Pancreas (tissue), 10 donors: ENCODE measurements around the gene CYYR1. TPM values are rescaled to one million over a fixed set of nuclear protein-coding genes. Genes with fewer than 3 reads are reported as not detected.

ENCODE experiments used
- ATAC-seq, 4 donors: fragments of 200-7000 bp; cut with Tn5 transposase; one replicate each; pipeline versions ENCODE4 v1.8.0 to v1.9.1; 2020; ENCODE audit warnings: mild to moderate bottlenecking in 4 of 4, moderate library complexity in 4 of 4
- DNase-seq, 6 donors: peaks; one replicate each; pipeline ENCODE4 v3.0.0-alpha.2; 2020
- FAIRE-seq: peaks from 2 replicates; lab custom pipeline; 2012; peaks lifted over from hg19 to GRCh38; lab: Jason Lieb, UNC
- H3K27ac ChIP-seq, 4 donors: fragments of 200-600 bp; sonication (generic); 1 replicate in 3 of 4; 2 replicates in 1 of 4; pipeline versions ENCODE4 v1.5.0 to v1.8.0; 2020
- H3K27me3 ChIP-seq, 4 donors: fragments of 200-600 bp; one replicate each; pipeline ENCODE4 v1.8.0; 2021
- H3K36me3 ChIP-seq, 3 donors: fragments of 200-600 bp; sonication (generic) in 1 of 3; one replicate each; pipeline versions ENCODE4 v1.5.0 to v1.8.0; 2020 to 2021
- H3K4me1 ChIP-seq, 3 donors: fragments of 200-600 bp; one replicate each; pipeline ENCODE4 v1.8.0; 2021
- H3K4me3 ChIP-seq, 4 donors: fragments of 200-600 bp; sonication (generic) in 2 of 4; one replicate each; pipeline versions ENCODE4 v1.5.0 to v1.8.0; 2020 to 2021
- H3K9me3 ChIP-seq, 4 donors: fragments of 200-600 bp; one replicate each; pipeline ENCODE4 v1.8.0; 2021
- CTCF ChIP-seq, 4 donors: fragments of 200-600 bp; sonication (generic) in 3 of 4; IDR thresholded peaks; one replicate each; pipeline versions ENCODE4 v1.5.0 to v1.8.0; 2021; ENCODE audit warnings: antibody characterized with exemption in 4 of 4
- WGBS, 2 donors: extraction: QIAGEN DNeasy Blood & Tissue Kit; methylation state at CpG; one replicate each; pipeline ENCODE4 v1.1.7; 2013; 5-methylcytosine and 5-hydroxymethylcytosine counted together
- intact Hi-C, 3 donors: fragments of 100-400 bp; cut with DNase I; formaldehyde crosslinking; loops; one replicate each; pipeline versions ENCODE4 v1.11.1 to v1.14.2; 2022
- polyA plus RNA-seq, 2 donors: library from polyadenylated mRNA; stranded (reverse); fragments of 200-250 nt; gene quantifications; one replicate each; pipeline ENCODE4 v1.2.3, GENCODE V29; 2013
- total RNA-seq, 6 donors: library from RNA; stranded (reverse); fragmentation: NEBNext Ultra II Directional in 4 of 6; extraction: Animal tissue kit (Norgen Biotek cat#: 25700) in 4 of 6; gene quantifications; one replicate each; pipeline versions ENCODE4 v1.2.1 to v1.2.4, GENCODE V29; 2021 to 2023
- donor health status: healthy with polysubstance abuse.
- donor health status: DM: no; HTN: no; CAD: no; lungs with moderate emphysema.
- donor health status: DM: no; HTN: no; CAD: no.
- donor health status: control.
- donor health status: control.
- donor health status: Bipolar disorder and iron deficiency.
- donor health status: DM: yes; HTN: yes; CAD: no.
- donor health status: DM: no; HTN: no; CAD: no.
- donor health status: DM: no; HTN: no; CAD: no.
- donor health status: DM: yes; HTN: yes; CAD: no.

The CYYR1 gene
- total and polyA plus RNA-seq, 8 donors: 2.2 to 8.1 (median 4.0) TPM

DNA sequence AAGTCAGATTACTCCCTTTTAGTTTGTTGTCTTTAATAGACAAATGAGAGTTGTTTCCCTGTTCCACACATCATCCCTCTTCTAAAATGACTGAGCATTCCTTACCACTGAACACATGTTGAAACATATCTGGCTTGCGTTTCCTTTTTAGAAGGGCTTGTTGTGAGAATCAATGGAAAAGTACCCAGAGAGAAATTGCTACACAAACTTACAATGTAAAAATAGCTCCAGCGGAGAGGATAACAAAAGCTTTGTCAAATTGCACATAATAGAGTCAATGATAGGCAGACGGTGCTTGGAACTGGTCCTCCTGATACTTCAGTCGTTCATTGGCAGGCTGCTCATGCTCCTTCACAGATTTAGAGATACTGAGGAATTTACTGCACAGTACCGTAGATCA is 123.9 kb downstream of the CYYR1 start:
- ATAC-seq: no peak
- Histone ChIP-seq H3K9me3 (no peaks in the 10 kb centered on the region), H3K4me3 (no peak overlapping the region), H3K27me3 (no peaks in the 10 kb centered on the region), H3K36me3 (no peaks in the 10 kb centered on the region), H3K4me1 (no peaks in the 10 kb centered on the region), H3K27ac (no peak overlapping the region)
- FAIRE-seq: no peak
- DNase-seq: no peak
- intact Hi-C loops: no loop called here
- WGBS, 2 donors: 53 to 55% methylated on average over 5 of the region's 5 CpGs
- no peak for TF ChIP-seq CTCF (IDR thresholded peaks at IDR 0.05)

GRCh38 chr21:26448751-26449150 is 124.3 kb downstream of the CYYR1 start:
- no peak for ATAC-seq
- TF ChIP-seq CTCF (IDR thresholded peaks at IDR 0.05): no peak
- no peak overlapping the region for H3K27ac ChIP-seq
- WGBS, 2 donors: 62 to 72% methylated on average over 4 of the region's 4 CpGs
- H3K4me3 ChIP-seq: no peak overlapping the region
- FAIRE-seq: no peak
- no peaks in the 10 kb centered on the region for H3K27me3 ChIP-seq
- no peaks in the 10 kb centered on the region for H3K4me1 ChIP-seq
- no peaks in the 10 kb centered on the region for H3K9me3 ChIP-seq
- DNase-seq: no peak
- intact Hi-C loops: no loop called here
- H3K36me3 ChIP-seq: no peaks in the 10 kb centered on the region

- no peaks in the 10 kb centered on the region for H3K9me3 ChIP-seq
- DNase-seq: no peak
- H3K27me3 ChIP-seq: no peaks in the 10 kb centered on the region
- 38 to 41% methylated on average over 3 of the region's 3 CpGs for WGBS, 2 donors
- H3K36me3 ChIP-seq: no peaks in the 10 kb centered on the region
- H3K27ac ChIP-seq: no peak overlapping the region
- H3K4me3 ChIP-seq: no peak overlapping the region
- intact Hi-C loops: no loop called here
- H3K4me1 ChIP-seq: no peaks in the 10 kb centered on the region
- no peak for FAIRE-seq
- no peak for ATAC-seq
- no peak for TF ChIP-seq CTCF (IDR thresholded peaks at IDR 0.05)
Observed at GRCh38 chr21:26447932-26448475, 125.1 kb downstream of the CYYR1 start.

GRCh38 chr21:26445440-26445839 is 127.6 kb downstream of the CYYR1 start:
- ATAC-seq (no peak), DNase-seq (no peak), FAIRE-seq (no peak)
- no peaks in the 10 kb centered on the region for H3K36me3 ChIP-seq
- no peaks in the 10 kb centered on the region for H3K4me1 ChIP-seq
- intact Hi-C loops: no loop called here
- no peak overlapping the region for H3K27ac ChIP-seq
- no peak overlapping the region for H3K4me3 ChIP-seq
- 89% methylated on average over 1 of the region's 1 CpG for WGBS, 2 donors
- H3K9me3 ChIP-seq: no peaks in the 10 kb centered on the region
- TF ChIP-seq CTCF (IDR thresholded peaks at IDR 0.05): no peak
- H3K27me3 ChIP-seq: no peaks in the 10 kb centered on the region

- Histone ChIP-seq H3K4me3 (no peak overlapping the region), H3K4me1 (no peaks in the 10 kb centered on the region), H3K27me3 (no peaks in the 10 kb centered on the region), H3K27ac (no peak overlapping the region), H3K9me3 (no peaks in the 10 kb centered on the region), H3K36me3 (no peaks in the 10 kb centered on the region)
- WGBS, 2 donors: 94% methylated on average over 1 of the region's 1 CpG
- ATAC-seq (no peak), DNase-seq (no peak), FAIRE-seq (no peak)
- intact Hi-C loops: no loop called here
- no peak for TF ChIP-seq CTCF (IDR thresholded peaks at IDR 0.05)
Observed at GRCh38 chr21:26444646-26445045, 128.4 kb downstream of the CYYR1 start.
